T-cell (primary cell): Measurements from ENCODE around the gene HSPD1. TPM values are rescaled to one million over a fixed set of nuclear protein-coding genes. Genes with fewer than 3 reads are reported as not detected.
A peak's percentile ranks its signal among the peaks of the same experiment; 100 is the strongest.

Experiments
- ATAC-seq, 4 experiments: fragments of 200-7000 bp in 3 of 4; fragments of 150-1000 bp in 1 of 4; cut with Tn5 transposase; replicated peaks in 1 of 4; 1 replicate in 3 of 4; 2 replicates in 1 of 4; pipeline ENCODE4 v1.10.0; 2021; ENCODE audit warnings: moderate library complexity in 3 of 4, mild to moderate bottlenecking in 2 of 4, moderate number of reproducible peaks in 1 of 4
- CTCF ChIA-PET, 2 donors: fragments of 300-600 bp; sonication (Branson Sonifier 250); formaldehyde crosslinking; loops; one replicate each; lab custom pipeline; 2022; ENCODE audit warnings: antibody characterized with exemption in 2 of 2; lab: Charles Lee
- POLR2A ChIA-PET, 2 donors: fragments of 300-600 bp; sonication (Branson Sonifier 250); formaldehyde crosslinking; loops; one replicate each; lab custom pipeline; 2022; ENCODE audit warnings: antibody characterized with exemption in 2 of 2; lab: Charles Lee
- DNase-seq, 35 experiments: peaks; one replicate each; pipeline versions ENCODE4 v3.0.0 to v3.0.0-alpha.2; 2013 to 2023
- H3K27ac ChIP-seq: one replicate; pipeline ENCODE4 v1.5.1; 2013; ENCODE audit warnings: low read length
- H3K27me3 ChIP-seq, 2 experiments: replicated peaks in 1 of 2; 1 replicate in 1 of 2; 2 replicates in 1 of 2; pipeline versions ENCODE4 v1.6.1 to v1.7.0; 2013; ENCODE audit warnings: low read length in 1 of 2, mixed read lengths in 1 of 2; ENCODE audit not compliant: control insufficient read depth in 2 of 2, insufficient read depth in 2 of 2; ENCODE audit errors: extremely low read depth in 1 of 2
- H3K36me3 ChIP-seq, 2 donors: 1 replicate in 1 of 2; 2 replicates in 1 of 2; pipeline versions ENCODE4 v1.6.1 to v1.7.0; 2013; ENCODE audit warnings: low read length in 1 of 2; ENCODE audit not compliant: control insufficient read depth in 2 of 2, insufficient read depth in 1 of 2; ENCODE audit errors: extremely low read depth in 1 of 2
- H3K4me1 ChIP-seq, 2 experiments: 1 replicate in 1 of 2; 2 replicates in 1 of 2; pipeline versions ENCODE4 v1.6.1 to v1.7.0; 2013; ENCODE audit warnings: low read length in 2 of 2, mixed read lengths in 1 of 2; ENCODE audit not compliant: insufficient read depth in 2 of 2, control insufficient read depth in 1 of 2; ENCODE audit errors: extremely low read depth in 1 of 2
- H3K4me3 ChIP-seq, 2 donors: 1 replicate in 1 of 2; 2 replicates in 1 of 2; pipeline versions ENCODE4 v1.5.1 to v1.7.0; 2013; ENCODE audit warnings: mild to moderate bottlenecking in 2 of 2, low read length in 1 of 2, moderate library complexity in 1 of 2; ENCODE audit not compliant: control insufficient read depth in 1 of 2; ENCODE audit errors: extremely low read depth in 1 of 2
- H3K9me3 ChIP-seq: 2 replicates; pipeline ENCODE4 v1.7.0; 2013
- H3K27ac Mint-ChIP-seq, 2 donors: one replicate each; pipeline ENCODE4 v1.8.0; 2020 to 2021; ENCODE audit warnings: mild to moderate bottlenecking in 2 of 2, mixed read lengths in 2 of 2
- H3K27me3 Mint-ChIP-seq, 2 donors: one replicate each; pipeline ENCODE4 v1.8.0; 2021 to 2022; ENCODE audit warnings: mixed read lengths in 2 of 2
- H3K36me3 Mint-ChIP-seq: one replicate; pipeline ENCODE4 v1.8.0; 2021; ENCODE audit warnings: mixed read lengths
- H3K4me1 Mint-ChIP-seq, 3 donors: one replicate each; pipeline ENCODE4 v1.8.0; 2020 to 2022; ENCODE audit warnings: mixed read lengths in 3 of 3, mild to moderate bottlenecking in 1 of 3
- H3K4me3 Mint-ChIP-seq, 3 donors: one replicate each; pipeline ENCODE4 v1.8.0; 2020 to 2022; ENCODE audit warnings: mild to moderate bottlenecking in 3 of 3, mixed read lengths in 3 of 3, moderate library complexity in 3 of 3
- H3K9me3 Mint-ChIP-seq, 3 donors: one replicate each; pipeline ENCODE4 v1.8.0; 2020 to 2022; ENCODE audit warnings: mixed read lengths in 3 of 3
- WGBS: methylation state at CpG from one replicate; pipeline ENCODE4 v1.1.5; 2013; ENCODE audit warnings: missing lambda C conversion rate; ENCODE audit not compliant: insufficient coverage; 5-methylcytosine and 5-hydroxymethylcytosine counted together
- total RNA-seq, 35 experiments: library from RNA in 6 of 35; stranded (reverse) in 6 of 35; fragments of 120-200 nt in 1 of 35; gene quantifications; one replicate each; pipeline versions ENCODE4 v1.2.1 to v1.2.4 and lab custom pipeline; 2013 to 2026

The HSPD1 gene
- total RNA-seq, 5 donors from 2014 or later (not counting 1 experiment from before 2014, with no cell fraction given): 125 to 164 (median 130) TPM

- no peaks in the 10 kb centered on the region for H3K27me3 Mint-ChIP-seq
- ATAC-seq (no peak), DNase-seq (no peak)
- CTCF ChIA-PET: interaction anchor here in 1 of 2 donors (1.1 kb wide), 1 partner anchor 15 kb away, joined by 3 read pairs; no protein-coding TSS in a partner anchor
- H3K4me1 Mint-ChIP-seq: peaks cover 44 to 52% (median 48%) of the 10 kb centered on the region in 3 donors
- peak overlapping the region; percentile 92 to 97 (median 95) for H3K4me3 Mint-ChIP-seq
- H3K36me3 ChIP-seq: peaks cover 0 to 16% of the 10 kb centered on the region in 2 donors
- H3K9me3 Mint-ChIP-seq: no peaks in the 10 kb centered on the region
- peaks cover 20% of the 10 kb centered on the region for H3K36me3 Mint-ChIP-seq
- POLR2A ChIA-PET: interaction anchor here (0.6 to 1.3 kb wide), 8 partner anchors 11 to 272 kb away, joined by 3 to 9 read pairs (median 3); partner anchors contain the start of genes MOB4 (in 1 of the 2) and SF3B1 (in 1 of the 2)
- WGBS: 100% methylated on average over 1 of the region's 4 CpGs
- no peaks in the 10 kb centered on the region for H3K27me3 ChIP-seq
- no peaks in the 10 kb centered on the region for H3K9me3 ChIP-seq
- H3K27ac Mint-ChIP-seq: peak overlapping the region; percentile 91 to 98
- H3K4me3 ChIP-seq: peak overlapping the region in 1 of 2 donors; percentile 6
- H3K4me1 ChIP-seq: peaks cover 23 to 25% of the 10 kb centered on the region in 2 experiments
- H3K27ac ChIP-seq: peak overlapping the region; percentile 98
Measured at GRCh38 chr2:197502201-197502600, 2.6 kb upstream of the HSPD1 start.

DNA sequence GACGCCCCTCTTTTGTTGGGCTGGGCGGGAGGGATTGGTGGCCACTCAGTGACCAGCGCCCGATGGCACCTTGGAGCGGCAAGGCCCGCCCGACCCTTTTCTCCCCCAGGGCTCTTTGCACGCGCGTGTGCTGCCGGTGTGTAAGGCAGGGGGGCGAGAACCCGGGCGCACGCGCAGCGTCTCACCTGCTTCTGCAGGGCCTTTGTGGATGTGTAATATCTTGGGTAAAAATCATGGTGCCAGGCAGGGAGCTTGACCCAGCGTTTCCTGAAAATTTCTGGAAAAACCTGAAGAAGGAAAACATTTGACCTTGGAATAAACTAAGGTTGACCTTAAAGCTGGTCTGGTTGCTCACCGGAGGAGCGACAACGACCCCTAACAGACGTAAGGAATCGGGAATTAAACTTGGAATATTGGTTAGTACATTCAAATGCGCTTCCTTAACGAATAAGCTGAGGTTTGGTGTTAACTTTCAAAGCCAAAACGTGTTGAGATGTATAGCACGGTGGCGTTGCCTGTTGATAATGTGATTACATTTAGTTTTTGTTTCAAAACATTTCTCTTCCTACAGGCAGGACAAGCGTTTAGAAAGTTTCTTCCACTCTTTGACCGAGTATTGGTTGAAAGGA lies 977 bp upstream of the HSPD1 start:
- H3K27ac Mint-ChIP-seq: peak overlapping the region; percentile 91 to 98
- peak overlapping the region; percentile 92 to 97 (median 95) for H3K4me3 Mint-ChIP-seq
- ATAC-seq (peak; percentile 2 to 15 (median 9)), DNase-seq (peak in 4 of 35 experiments; percentile 1 to 51 (median 40))
- no peaks in the 10 kb centered on the region for H3K27me3 Mint-ChIP-seq
- H3K27me3 ChIP-seq: no peaks in the 10 kb centered on the region
- H3K4me3 ChIP-seq: peak overlapping the region; percentile 64 to 91
- peaks cover 60 to 67% (median 64%) of the 10 kb centered on the region in 3 donors for H3K4me1 Mint-ChIP-seq
- ChIA-PET POLR2A (interaction anchor here (0.5 to 2.7 kb wide), 16 partner anchors 8 to 497 kb away, joined by 3 to 36 read pairs (median 4); partner anchors contain the start of genes SF3B1 (in 2 of the 2), COQ10B (in 1 of the 2) and MOB4 (in 1 of the 2)), CTCF (interaction anchor here (0.6 to 1.6 kb wide), 5 partner anchors 13 to 893 kb away, joined by 3 to 4 read pairs (median 3); partner anchors contain the start of gene COQ10B (in 1 of the 2))
- H3K9me3 Mint-ChIP-seq: no peaks in the 10 kb centered on the region
- H3K9me3 ChIP-seq: no peaks in the 10 kb centered on the region
- H3K4me1 ChIP-seq: peaks cover 23 to 31% of the 10 kb centered on the region in 2 experiments
- peak overlapping the region; percentile 98 for H3K27ac ChIP-seq
- WGBS: 1% methylated on average over 17 of the region's 30 CpGs
- H3K36me3 ChIP-seq: peaks cover 0 to 32% of the 10 kb centered on the region in 2 donors
- H3K36me3 Mint-ChIP-seq: peaks cover 35% of the 10 kb centered on the region

- Mint-ChIP-seq H3K4me3 (peak overlapping the region; percentile 92 to 97 (median 95)), H3K9me3 (no peaks in the 10 kb centered on the region), H3K36me3 (peaks cover 37% of the 10 kb centered on the region), H3K27me3 (no peaks in the 10 kb centered on the region), H3K4me1 (peaks cover 66 to 70% (median 69%) of the 10 kb centered on the region in 3 donors), H3K27ac (peak overlapping the region; percentile 88 to 98)
- under 1% methylated on average over 39 of the region's 46 CpGs for WGBS
- ATAC-seq (peak in 3 of 4 experiments; percentile 1 to 2 (median 1)), DNase-seq (peak in 30 of 35 experiments; percentile 5 to 50 (median 22))
- Histone ChIP-seq H3K9me3 (no peaks in the 10 kb centered on the region), H3K27me3 (no peaks in the 10 kb centered on the region), H3K27ac (peak overlapping the region; percentile 98), H3K36me3 (peaks cover 0 to 40% of the 10 kb centered on the region in 2 donors), H3K4me3 (peak overlapping the region; percentile 64 to 91), H3K4me1 (peaks cover 23 to 31% of the 10 kb centered on the region in 2 experiments)
- ChIA-PET CTCF (interaction anchor here (0.6 to 1.2 kb wide), 2 partner anchors 14 to 30 kb away, joined by 3 read pairs; no protein-coding TSS in a partner anchor), POLR2A (interaction anchor here (0.6 to 2.7 kb wide), 14 partner anchors 8 to 67 kb away, joined by 3 to 36 read pairs (median 4); partner anchors contain the start of genes SF3B1 (in 2 of the 2), COQ10B (in 1 of the 2) and MOB4 (in 1 of the 2))
Measured at GRCh38 chr2:197498937-197499593, 575 bp downstream of the HSPD1 start.

GRCh38 chr2:197498235-197498936 lies 1.3 kb downstream of the HSPD1 start:
- Histone ChIP-seq H3K27me3 (no peaks in the 10 kb centered on the region), H3K4me1 (peaks cover 23 to 31% of the 10 kb centered on the region in 2 experiments), H3K9me3 (no peaks in the 10 kb centered on the region), H3K27ac (peak overlapping the region; percentile 98), H3K36me3 (peaks cover 0 to 41% of the 10 kb centered on the region in 2 donors), H3K4me3 (peak overlapping the region; percentile 64 to 91)
- no peak for ATAC-seq
- H3K27ac Mint-ChIP-seq: peak overlapping the region; percentile 88 to 98
- peak in 2 of 35 experiments; percentile 18 for DNase-seq
- H3K4me3 Mint-ChIP-seq: peak overlapping the region; percentile 92 to 97 (median 95)
- WGBS: 5% methylated on average over 9 of the region's 14 CpGs
- no peaks in the 10 kb centered on the region for H3K9me3 Mint-ChIP-seq
- CTCF ChIA-PET: no interaction called here
- H3K36me3 Mint-ChIP-seq: peaks cover 35% of the 10 kb centered on the region
- no peaks in the 10 kb centered on the region for H3K27me3 Mint-ChIP-seq
- POLR2A ChIA-PET: interaction anchor here (0.6 to 2.7 kb wide), 10 partner anchors 8 to 214 kb away, joined by 3 to 36 read pairs (median 4); partner anchors contain the start of genes MOB4 (in 2 of the 2), COQ10B (in 1 of the 2) and SF3B1 (in 1 of the 2)
- peaks cover 62 to 66% (median 63%) of the 10 kb centered on the region in 3 donors for H3K4me1 Mint-ChIP-seq

GRCh38 chr2:197497326-197497725 lies 2.3 kb downstream of the HSPD1 start:
- Mint-ChIP-seq H3K4me3 (peak overlapping the region; percentile 92 to 97 (median 95)), H3K9me3 (no peaks in the 10 kb centered on the region), H3K27ac (peak overlapping the region; percentile 88 to 98), H3K36me3 (peaks cover 37% of the 10 kb centered on the region), H3K4me1 (peaks cover 56 to 60% (median 59%) of the 10 kb centered on the region in 3 donors), H3K27me3 (no peaks in the 10 kb centered on the region)
- H3K27ac ChIP-seq: peak overlapping the region; percentile 98
- ChIA-PET CTCF (interaction anchor here in 1 of 2 donors (0.5 to 0.7 kb wide), 2 partner anchors 38 to 391 kb away, joined by 3 to 4 read pairs; no protein-coding TSS in a partner anchor), POLR2A (interaction anchor here (0.6 to 1.8 kb wide), 4 partner anchors 8 to 45 kb away, joined by 3 to 5 read pairs (median 4); partner anchors contain the start of gene MOB4 (in 1 of the 2))
- H3K27me3 ChIP-seq: no peaks in the 10 kb centered on the region
- peaks cover 22 to 30% of the 10 kb centered on the region in 2 experiments for H3K4me1 ChIP-seq
- H3K36me3 ChIP-seq: peaks cover 0 to 50% of the 10 kb centered on the region in 2 donors
- no peaks in the 10 kb centered on the region for H3K9me3 ChIP-seq
- DNase-seq (no peak), ATAC-seq (no peak)
- no CpG with 5 or more reads among the region's 2 CpGs for WGBS
- H3K4me3 ChIP-seq: no peak overlapping the region
